Measurements from ENCODE around the gene ELAPOR1.

The ELAPOR1 gene

GRCh38 chr1:109090196-109091077 lies 23.5 kb upstream of the ELAPOR1 start, which contains the start of gene TMEM167B:
Gene TMEM167B, plus strand, starts transcription at chr1:109090764. Its CDS starts 109 bp downstream, at chr1:109090873.
- Histone ChIP-seq H3K4me3 (ENCODE audit: low read length) (peak within 1 kb of the TSS; percentile 90), H3K79me2 (ENCODE audit: low read length) (peaks cover 22% of the 10 kb centered on the region), H2AFZ (ENCODE audit: low read length) (peak within 1 kb of the TSS; percentile 89), H3K4me1 (ENCODE audit: low read length) (0 out of 2 replicates have a peak, but pooled peaks cover 6% of the 10 kb centered on the region), H3F3A (ENCODE audit: insufficient read depth, low read length) (peaks cover 11% of the 10 kb centered on the region), H3K27ac (ENCODE audit: low read length) (peak within 1 kb of the TSS; percentile 95), H3K4me2 (ENCODE audit: low read depth, low read length) (peak within 1 kb of the TSS; percentile 87), H4K20me1 (ENCODE audit: insufficient read depth, low read length) (no peaks in the 10 kb centered on the region), H3K9me3 (replicated peaks; ENCODE audit: insufficient read depth, low read length) (no peaks in the 10 kb centered on the region), H3K36me3 (replicated peaks; ENCODE audit: insufficient read depth, low read length) (no peaks in the 10 kb centered on the region), H3K9me2 (replicated peaks; ENCODE audit: insufficient read depth, low read length) (no peaks in the 10 kb centered on the region), H3K27me3 (replicated peaks; ENCODE audit: insufficient read depth, low read length) (no peaks in the 10 kb centered on the region), H3K9ac (ENCODE audit: low read length) (peak within 1 kb of the TSS; percentile 79)
- DNase-seq, result peak; percentile 86
- TF ChIP-seq EZH2 (optimal IDR thresholded peaks at IDR 0.05; ENCODE audit: low read depth, low read length) (no peak), EZH2phosphoT487 (IDR thresholded peaks at IDR 0.05; ENCODE audit: low read length) (no peak)
- TF ChIP-seq, protein P1, sequence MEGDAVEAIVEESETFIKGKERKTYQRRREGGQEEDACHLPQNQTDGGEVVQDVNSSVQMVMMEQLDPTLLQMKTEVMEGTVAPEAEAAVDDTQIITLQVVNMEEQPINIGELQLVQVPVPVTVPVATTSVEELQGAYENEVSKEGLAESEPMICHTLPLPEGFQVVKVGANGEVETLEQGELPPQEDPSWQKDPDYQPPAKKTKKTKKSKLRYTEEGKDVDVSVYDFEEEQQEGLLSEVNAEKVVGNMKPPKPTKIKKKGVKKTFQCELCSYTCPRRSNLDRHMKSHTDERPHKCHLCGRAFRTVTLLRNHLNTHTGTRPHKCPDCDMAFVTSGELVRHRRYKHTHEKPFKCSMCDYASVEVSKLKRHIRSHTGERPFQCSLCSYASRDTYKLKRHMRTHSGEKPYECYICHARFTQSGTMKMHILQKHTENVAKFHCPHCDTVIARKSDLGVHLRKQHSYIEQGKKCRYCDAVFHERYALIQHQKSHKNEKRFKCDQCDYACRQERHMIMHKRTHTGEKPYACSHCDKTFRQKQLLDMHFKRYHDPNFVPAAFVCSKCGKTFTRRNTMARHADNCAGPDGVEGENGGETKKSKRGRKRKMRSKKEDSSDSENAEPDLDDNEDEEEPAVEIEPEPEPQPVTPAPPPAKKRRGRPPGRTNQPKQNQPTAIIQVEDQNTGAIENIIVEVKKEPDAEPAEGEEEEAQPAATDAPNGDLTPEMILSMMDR (IDR thresholded peaks at IDR 0.05; ENCODE audit: low read length), result no peak

- Histone ChIP-seq H2AFZ (ENCODE audit: low read length) (peak overlapping the region; percentile 89; the same call in 1 of the 2 replicates), H3K27me3 (replicated peaks; ENCODE audit: insufficient read depth, low read length) (no peaks in the 10 kb centered on the region), H3K9ac (ENCODE audit: low read length) (peak overlapping the region; percentile 79), H3K4me2 (ENCODE audit: low read depth, low read length) (peak overlapping the region; percentile 69), H3K36me3 (replicated peaks; ENCODE audit: insufficient read depth, low read length) (no peaks in the 10 kb centered on the region), H3K9me3 (replicated peaks; ENCODE audit: insufficient read depth, low read length) (no peaks in the 10 kb centered on the region), H3K4me3 (ENCODE audit: low read length) (peak overlapping the region; percentile 90), H3K27ac (ENCODE audit: low read length) (peak overlapping the region; percentile 95; the same call in 1 of the 2 replicates), H3K4me1 (ENCODE audit: low read length) (0 out of 2 replicates have a peak, but pooled peaks cover 6% of the 10 kb centered on the region), H4K20me1 (ENCODE audit: insufficient read depth, low read length) (no peaks in the 10 kb centered on the region), H3K79me2 (ENCODE audit: low read length) (peaks cover 22% of the 10 kb centered on the region), H3F3A (ENCODE audit: insufficient read depth, low read length) (peaks cover 11% of the 10 kb centered on the region), H3K9me2 (replicated peaks; ENCODE audit: insufficient read depth, low read length) (no peaks in the 10 kb centered on the region)
- DNase-seq, result peak; percentile 21
- TF ChIP-seq EZH2 (optimal IDR thresholded peaks at IDR 0.05; ENCODE audit: low read depth, low read length) (no peak), EZH2phosphoT487 (IDR thresholded peaks at IDR 0.05; ENCODE audit: low read length) (no peak)
- TF ChIP-seq, protein P1 (IDR thresholded peaks at IDR 0.05; ENCODE audit: low read length), result no peak
Measured at GRCh38 chr1:109091078-109091838, 22.7 kb upstream of the ELAPOR1 start.

DNA sequence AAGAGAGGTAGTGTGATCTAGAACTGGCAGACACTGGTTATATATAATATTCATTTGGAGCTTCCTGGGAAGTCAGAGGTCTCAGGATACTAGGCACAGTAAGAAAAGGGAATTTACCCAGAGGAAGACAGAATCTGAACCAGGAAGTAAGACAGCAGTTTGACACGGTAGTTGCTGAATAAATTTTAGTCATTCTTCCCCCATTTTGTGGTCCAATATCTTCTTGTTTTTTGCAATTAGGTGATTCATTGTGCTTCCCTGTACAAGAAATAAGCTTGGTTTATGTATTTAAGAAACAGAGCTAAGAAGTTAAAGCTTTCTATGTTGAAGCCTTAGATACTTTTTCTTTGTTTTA lies 22.1 kb upstream of the ELAPOR1 start:
- H3K4me3 ChIP-seq (ENCODE audit: low read length), result peak overlapping the region; percentile 90
- peaks cover 22% of the 10 kb centered on the region for H3K79me2 ChIP-seq (ENCODE audit: low read length)
- TF ChIP-seq EZH2phosphoT487 (IDR thresholded peaks at IDR 0.05; ENCODE audit: low read length), result no peak
- TF ChIP-seq, protein P1 (IDR thresholded peaks at IDR 0.05; ENCODE audit: low read length), result no peak
- TF ChIP-seq EZH2 (optimal IDR thresholded peaks at IDR 0.05; ENCODE audit: low read depth, low read length), result no peak
- no peak overlapping the region for H2AFZ ChIP-seq (ENCODE audit: low read length)
- H3K9ac ChIP-seq (ENCODE audit: low read length), result peak overlapping the region; percentile 79; the same call in 1 of the 2 replicates
- peak overlapping the region; percentile 95; the same call in 1 of the 2 replicates for H3K27ac ChIP-seq (ENCODE audit: low read length)
- H3K4me2 ChIP-seq (ENCODE audit: low read depth, low read length), result peak overlapping the region; percentile 69
- peaks cover 11% of the 10 kb centered on the region for H3F3A ChIP-seq (ENCODE audit: insufficient read depth, low read length)
- H4K20me1 ChIP-seq (ENCODE audit: insufficient read depth, low read length), result no peaks in the 10 kb centered on the region
- DNase-seq, result no peak
- no peaks in the 10 kb centered on the region for H3K9me2 ChIP-seq (replicated peaks; ENCODE audit: insufficient read depth, low read length)
- no peaks in the 10 kb centered on the region for H3K36me3 ChIP-seq (replicated peaks; ENCODE audit: insufficient read depth, low read length)
- H3K27me3 ChIP-seq (replicated peaks; ENCODE audit: insufficient read depth, low read length), result no peaks in the 10 kb centered on the region
- 0 out of 2 replicates have a peak, but pooled peaks cover 6% of the 10 kb centered on the region for H3K4me1 ChIP-seq (ENCODE audit: low read length)
- H3K9me3 ChIP-seq (replicated peaks; ENCODE audit: insufficient read depth, low read length), result no peaks in the 10 kb centered on the region
